DND-41 (cell line): ENCODE measurements around the gene SENP1.

Source experiments
- CTCF ChIP-seq: IDR thresholded peaks from 2 replicates; pipeline ENCODE4 v1.5.1; 2012; ENCODE audit warnings: borderline replicate concordance, low read length, moderate library complexity, mild to moderate bottlenecking; ENCODE audit not compliant: poor library complexity, severe bottlenecking; ENCODE audit errors: extremely low read depth
- EZH2 ChIP-seq: IDR thresholded peaks from 3 replicates; pipeline ENCODE4 v1.6.1; 2012; ENCODE audit warnings: borderline replicate concordance, low read depth, mild to moderate bottlenecking, moderate library complexity, low read length, inconsistent platforms; ENCODE audit not compliant: severe bottlenecking

GRCh38 chr12:48143898-48144297 lies 38.0 kb upstream of the SENP1 start:
- TF ChIP-seq CTCF (no peak), EZH2 (no peak)
